PFSK-1 (cell line): Measurements from ENCODE around the gene RPE65.

ENCODE experiments used
- FOXP2 ChIP-seq: optimal IDR thresholded peaks from 2 replicates; pipeline ENCODE3; 2011; ENCODE audit warnings: borderline replicate concordance, control low read depth, inconsistent platforms; ENCODE audit not compliant: insufficient read depth; ENCODE audit errors: extremely low read length, extremely low read depth
- POLR2AphosphoS5 ChIP-seq: IDR thresholded peaks from 2 replicates; pipeline ENCODE4 v1.6.1; 2012; ENCODE audit warnings: low read depth, mild to moderate bottlenecking, control low read depth, low read length, moderate library complexity
- REST ChIP-seq, 2 experiments: IDR thresholded peaks; 2 replicates each; pipeline versions ENCODE4 v1.6.1 to v1.8.0; 2011 to 2012; ENCODE audit warnings: low read depth in 2 of 2, low read length in 2 of 2, control low read depth in 1 of 2, inconsistent platforms in 1 of 2, mild to moderate bottlenecking in 1 of 2, moderate library complexity in 1 of 2; ENCODE audit not compliant: insufficient read depth in 1 of 2
- SIN3A ChIP-seq: IDR thresholded peaks from 2 replicates; pipeline ENCODE4 v1.6.1; 2012; ENCODE audit warnings: mild to moderate bottlenecking, low read length, moderate library complexity, borderline replicate concordance; ENCODE audit not compliant: insufficient read depth
- TAF1 ChIP-seq: IDR thresholded peaks from 2 replicates; pipeline ENCODE4 v1.6.1; 2012; ENCODE audit warnings: low read length, control low read depth, borderline replicate concordance; ENCODE audit not compliant: insufficient read depth

RPE65 gene

GRCh38 chr1:68426594-68426993, 23.2 kb downstream of the RPE65 start:
- no peak for TF ChIP-seq TAF1
- TF ChIP-seq REST (IDR thresholded peaks at IDR 0.05; ENCODE audit: insufficient read depth in 1 of 2, low read depth in 2 of 2, low read length in 2 of 2): no peak
- TF ChIP-seq SIN3A: no peak
- TF ChIP-seq POLR2AphosphoS5: no peak
- no peak for TF ChIP-seq FOXP2

- no peak for TF ChIP-seq POLR2AphosphoS5
These were observed 28.4 kb downstream of the RPE65 start for GRCh38 chr1:68421350-68421749.

- TF ChIP-seq REST (IDR thresholded peaks at IDR 0.05; ENCODE audit: insufficient read depth in 1 of 2, low read depth in 2 of 2, low read length in 2 of 2) (no peak), POLR2AphosphoS5 (no peak), FOXP2 (no peak), TAF1 (no peak), SIN3A (no peak)
These were observed 40.3 kb downstream of the RPE65 start for GRCh38 chr1:68409426-68409825.

GRCh38 chr1:68401506-68401905, 48.2 kb downstream of the RPE65 start:
- TF ChIP-seq REST (IDR thresholded peaks at IDR 0.05; ENCODE audit: insufficient read depth in 1 of 2, low read depth in 2 of 2, low read length in 2 of 2) (no peak), FOXP2 (no peak), TAF1 (no peak), POLR2AphosphoS5 (no peak), SIN3A (no peak)

GRCh38 chr1:68384872-68385411, 64.8 kb downstream of the RPE65 start:
- TF ChIP-seq FOXP2 (no peak), SIN3A (no peak), POLR2AphosphoS5 (no peak), REST (IDR thresholded peaks at IDR 0.05; ENCODE audit: insufficient read depth in 1 of 2, low read depth in 2 of 2, low read length in 2 of 2) (no peak), TAF1 (no peak)
